Aorta (tissue), 5 donors: ENCODE data around the gene OLA1. TPM values are rescaled to one million over a fixed set of nuclear protein-coding genes. Genes with fewer than 3 reads are reported as not detected.

Source experiments
- ATAC-seq: fragments of 200-7000 bp; cut with Tn5 transposase; one replicate; pipeline ENCODE4 v1.9.1; 2022; ENCODE audit warnings: moderate library complexity; ENCODE audit not compliant: low FRiP score
- DNase-seq, 2 donors: peaks; one replicate each; pipeline ENCODE4 v3.0.0-alpha.2; 2020
- H3K27ac ChIP-seq, 2 donors: one replicate each; pipeline ENCODE4 v1.5.1; 2013; ENCODE audit warnings: low read length in 2 of 2, mild to moderate bottlenecking in 2 of 2, moderate library complexity in 2 of 2, control low read depth in 1 of 2, inconsistent platforms in 1 of 2, low read depth in 1 of 2
- H3K27me3 ChIP-seq, 2 donors: one replicate each; pipeline ENCODE4 v1.6.1; 2013; ENCODE audit warnings: control low read depth in 1 of 2, low read length in 1 of 2, mild to moderate bottlenecking in 1 of 2, moderate library complexity in 1 of 2; ENCODE audit not compliant: insufficient read depth in 2 of 2, control insufficient read depth in 1 of 2
- H3K36me3 ChIP-seq, 2 donors: one replicate each; pipeline ENCODE4 v1.6.1; 2013; ENCODE audit warnings: control low read depth in 1 of 2, low read length in 1 of 2, mild to moderate bottlenecking in 1 of 2; ENCODE audit not compliant: insufficient read depth in 2 of 2, control insufficient read depth in 1 of 2
- H3K4me1 ChIP-seq, 2 donors: one replicate each; pipeline ENCODE4 v1.6.1; 2013; ENCODE audit warnings: low read length in 2 of 2, control low read depth in 1 of 2, mild to moderate bottlenecking in 1 of 2, moderate library complexity in 1 of 2; ENCODE audit not compliant: insufficient read depth in 2 of 2, control insufficient read depth in 1 of 2
- H3K4me3 ChIP-seq, 2 donors: one replicate each; pipeline ENCODE4 v1.5.1; 2013; ENCODE audit warnings: low read length in 2 of 2, control low read depth in 1 of 2, mild to moderate bottlenecking in 1 of 2
- H3K9me3 ChIP-seq: one replicate; pipeline ENCODE4 v1.6.1; 2013; ENCODE audit warnings: mild to moderate bottlenecking, low read length; ENCODE audit not compliant: control insufficient read depth
- WGBS, 2 donors: extraction: QIAGEN DNeasy Blood & Tissue Kit; methylation state at CpG; one replicate each; pipeline ENCODE4 v1.1.7; 2013; 5-methylcytosine and 5-hydroxymethylcytosine counted together
- intact Hi-C, 2 donors: fragments of 100-400 bp; cut with DNase I; formaldehyde crosslinking; loops; one replicate each; pipeline versions ENCODE4 v1.14.2 to v1.15.0; 2022
- polyA plus RNA-seq, 2 donors: library from polyadenylated mRNA; stranded (reverse); fragments of 200-250 nt; gene quantifications; one replicate each; pipeline ENCODE4 v1.2.3, GENCODE V29; 2013
- total RNA-seq, 2 donors: library from RNA; stranded (reverse); fragmentation: NEBNext Ultra II Directional; extraction: Animal tissue kit (Norgen Biotek cat#: 25700); gene quantifications; one replicate each; pipeline ENCODE4 v1.2.1, GENCODE V29; 2021
- donor health status: healthy with polysubstance abuse.
- donor health status: Bipolar disorder and iron deficiency.
- donor health status: DM: no; HTN: no; CAD: no.
- donor health status: DM: no; HTN: no; CAD: no.
- donor health status: DM: yes; HTN: yes; CAD: no.

Gene OLA1
- total and polyA plus RNA-seq, 4 donors, result 45.2 to 64.0 (median 54.3) TPM

DNA sequence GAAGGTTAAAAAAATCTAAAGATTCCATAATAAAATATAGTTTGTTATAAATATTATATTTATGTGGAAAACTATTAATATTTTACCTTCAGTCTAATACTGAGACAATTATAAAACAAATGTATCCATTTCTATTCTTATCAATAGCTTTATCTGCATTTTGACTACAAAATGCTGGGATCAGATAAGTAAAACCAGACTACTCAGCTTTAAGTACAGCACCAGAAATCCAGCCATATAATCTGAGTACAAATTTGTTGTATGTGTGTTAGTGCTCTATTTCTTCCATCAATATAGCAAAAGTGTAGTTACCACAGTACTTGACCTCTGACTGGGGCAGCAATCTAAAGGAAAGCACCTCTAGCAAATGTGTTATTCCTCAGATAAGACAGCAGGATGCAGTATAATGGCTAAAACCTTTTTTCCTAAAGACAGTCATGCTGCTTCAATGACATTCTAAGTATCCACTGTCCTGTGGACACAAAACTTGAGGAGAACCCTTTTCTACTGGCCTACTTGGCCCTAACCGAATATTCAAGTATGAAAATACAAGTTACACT, 68.1 kb downstream of the OLA1 start:
- 82 to 87% methylated on average over 1 of the region's 1 CpG for WGBS, 2 donors
- H3K9me3 ChIP-seq, result no peaks in the 10 kb centered on the region
- H3K4me3 ChIP-seq, result no peak overlapping the region
- no peak for ATAC-seq
- intact Hi-C loops, result no loop called here
- H3K27ac ChIP-seq, result no peak overlapping the region
- H3K27me3 ChIP-seq, result no peaks in the 10 kb centered on the region
- H3K36me3 ChIP-seq, result no peaks in the 10 kb centered on the region
- DNase-seq, result no peak
- no peaks in the 10 kb centered on the region for H3K4me1 ChIP-seq

DNA sequence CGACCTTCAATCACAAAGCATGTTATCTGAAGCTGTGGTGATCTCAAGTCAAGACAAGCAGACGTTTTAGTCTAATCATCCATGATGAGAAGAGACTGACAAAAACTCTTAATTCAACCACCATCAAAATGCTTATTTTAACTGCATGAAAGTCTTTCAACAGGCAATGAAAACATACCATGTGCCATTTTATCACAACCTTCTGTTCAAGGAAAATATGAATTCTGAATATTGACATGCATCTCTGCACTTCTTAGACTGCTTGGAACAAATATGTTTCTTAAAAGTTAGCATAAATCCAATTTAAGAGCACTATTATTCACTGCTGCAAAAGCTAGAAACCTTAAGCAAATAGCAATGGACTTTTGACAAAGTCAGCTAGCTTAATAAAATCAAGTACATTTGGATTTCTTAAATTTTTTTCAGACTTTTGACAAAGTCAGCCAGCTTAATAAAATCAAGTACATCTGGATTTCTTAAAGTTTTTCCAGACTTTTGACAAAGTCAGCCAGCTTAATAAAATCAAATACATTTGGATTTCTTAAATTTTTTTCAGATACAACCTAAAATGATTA, 70.9 kb downstream of the OLA1 start:
- Histone ChIP-seq H3K36me3 (no peaks in the 10 kb centered on the region), H3K27me3 (no peaks in the 10 kb centered on the region), H3K4me3 (no peak overlapping the region), H3K27ac (no peak overlapping the region), H3K9me3 (no peaks in the 10 kb centered on the region), H3K4me1 (no peaks in the 10 kb centered on the region)
- ATAC-seq (no peak), DNase-seq (no peak)
- WGBS, 2 donors, result 23 to 33% methylated on average over 2 of the region's 2 CpGs
- intact Hi-C loops, result no loop called here

DNA sequence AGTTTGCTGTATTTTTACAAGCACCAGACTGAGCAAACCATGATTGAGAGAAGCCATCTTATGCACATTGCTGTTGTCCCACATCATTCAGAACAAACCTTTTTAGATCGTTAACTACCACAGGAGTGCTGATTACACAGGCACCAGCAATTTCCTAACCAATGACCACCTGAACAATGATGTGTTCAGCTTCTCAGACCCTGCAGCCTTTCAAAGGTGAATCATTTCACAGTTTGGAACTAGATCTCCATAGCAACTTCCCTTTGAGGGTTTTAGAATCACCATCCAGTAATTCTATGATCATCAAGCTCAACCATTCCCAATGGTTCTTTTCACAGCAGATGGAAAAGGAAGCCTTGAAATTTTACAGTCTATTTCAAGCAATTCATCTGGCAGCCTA, 71.4 kb downstream of the OLA1 start:
- WGBS, 2 donors, result 79 to 84% methylated on average over 1 of the region's 1 CpG
- ATAC-seq, result no peak
- DNase-seq, result no peak
- no peak overlapping the region for H3K27ac ChIP-seq
- H3K27me3 ChIP-seq, result no peaks in the 10 kb centered on the region
- H3K4me3 ChIP-seq, result no peak overlapping the region
- intact Hi-C loops, result no loop called here
- H3K9me3 ChIP-seq, result no peaks in the 10 kb centered on the region
- no peaks in the 10 kb centered on the region for H3K4me1 ChIP-seq
- H3K36me3 ChIP-seq, result no peaks in the 10 kb centered on the region

DNA sequence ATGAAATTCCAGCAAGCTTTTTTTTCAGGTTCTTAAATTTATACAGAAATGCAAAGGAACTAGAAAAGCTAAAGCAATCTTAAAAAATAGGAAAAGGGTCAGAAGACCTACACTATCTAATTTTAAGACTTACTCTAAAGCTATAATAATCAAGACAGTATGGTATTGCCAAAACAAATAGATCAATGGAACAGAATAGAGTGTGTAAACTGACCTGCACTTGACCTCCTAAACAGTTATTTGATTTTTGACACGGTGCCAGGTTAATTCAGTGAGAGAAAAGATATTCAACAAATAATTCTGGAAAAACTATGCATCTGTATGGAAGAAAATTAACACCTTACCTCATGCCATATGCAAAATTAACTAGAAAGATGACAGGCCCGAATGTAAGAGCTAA, 73.6 kb downstream of the OLA1 start:
- no peak overlapping the region for H3K27ac ChIP-seq
- no peak overlapping the region for H3K4me3 ChIP-seq
- no peaks in the 10 kb centered on the region for H3K36me3 ChIP-seq
- no peaks in the 10 kb centered on the region for H3K9me3 ChIP-seq
- WGBS, 2 donors, result 94 to 98% methylated on average over 2 of the region's 2 CpGs
- intact Hi-C loops, result no loop called here
- no peaks in the 10 kb centered on the region for H3K27me3 ChIP-seq
- DNase-seq (no peak), ATAC-seq (no peak)
- no peaks in the 10 kb centered on the region for H3K4me1 ChIP-seq

DNA sequence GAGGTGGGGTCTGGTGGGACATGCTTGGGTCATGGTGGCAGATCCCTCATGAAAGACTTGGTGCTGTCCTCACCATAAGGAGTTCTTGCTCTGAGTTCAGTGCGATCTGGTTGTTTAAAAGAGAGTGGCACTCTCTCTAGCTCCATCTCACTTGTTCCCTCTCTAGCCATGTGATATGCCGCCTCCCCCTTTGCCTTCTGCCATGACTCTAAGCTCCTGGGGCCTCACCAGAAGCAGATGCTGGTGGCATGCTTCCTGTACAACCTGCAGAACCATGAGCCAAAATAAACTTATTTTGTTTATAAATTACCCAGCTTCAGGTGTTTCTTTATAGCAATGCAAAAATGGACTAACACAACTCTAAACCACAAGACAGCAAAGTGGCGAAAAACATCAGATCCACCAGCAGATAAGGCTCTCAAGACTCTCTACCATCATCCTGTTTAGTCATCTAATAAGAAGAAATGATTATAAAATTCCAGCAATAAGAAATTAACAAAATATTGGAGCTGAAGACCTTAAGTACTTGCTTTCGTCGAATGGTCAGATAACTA, 75.5 kb downstream of the OLA1 start:
- H3K4me3 ChIP-seq, result no peak overlapping the region
- no peaks in the 10 kb centered on the region for H3K4me1 ChIP-seq
- intact Hi-C loops, result no loop called here
- no peaks in the 10 kb centered on the region for H3K27me3 ChIP-seq
- no peak for DNase-seq
- no peaks in the 10 kb centered on the region for H3K9me3 ChIP-seq
- 91 to 98% methylated on average over 5 of the region's 5 CpGs for WGBS, 2 donors
- no peak overlapping the region for H3K27ac ChIP-seq
- H3K36me3 ChIP-seq, result no peaks in the 10 kb centered on the region
- no peak for ATAC-seq

DNA sequence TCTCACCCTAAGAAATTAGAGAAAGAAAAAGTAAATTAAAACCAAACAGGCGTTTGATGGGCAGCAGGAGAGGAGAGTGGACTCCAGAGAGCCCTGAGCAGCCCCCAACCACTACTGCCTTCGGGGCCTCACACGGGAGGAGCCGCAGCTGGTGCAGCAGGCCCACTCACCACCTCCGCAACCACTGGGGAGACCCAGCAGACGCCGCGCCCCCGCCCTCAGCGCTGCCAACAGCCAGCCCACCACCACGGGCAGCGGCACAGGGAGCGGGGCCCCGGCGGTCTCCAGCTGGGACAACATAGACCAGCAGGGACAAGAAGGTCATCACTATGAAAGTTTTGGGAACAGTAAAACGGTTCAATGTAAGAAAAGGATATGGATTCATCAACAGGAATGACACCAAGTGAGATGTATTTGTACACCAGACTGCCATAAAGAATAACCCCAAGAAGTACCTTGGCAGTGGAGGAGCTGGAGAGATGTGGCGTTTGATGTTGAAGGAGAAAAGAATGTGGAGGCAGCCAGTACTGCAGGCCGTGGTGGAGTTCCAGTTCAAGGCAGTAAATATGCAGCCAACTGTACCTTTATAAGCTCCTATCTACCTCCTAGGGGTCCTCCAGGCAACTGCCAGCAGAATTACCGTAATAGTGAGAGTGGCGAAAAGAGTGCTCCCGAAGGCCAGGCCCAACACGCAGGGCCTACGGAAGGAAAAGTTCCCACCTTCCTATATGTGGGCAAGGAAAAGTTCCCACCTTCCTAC, 76.5 kb downstream of the OLA1 start:
- ATAC-seq, result no peak
- Histone ChIP-seq H3K4me1 (no peaks in the 10 kb centered on the region), H3K27me3 (no peaks in the 10 kb centered on the region), H3K9me3 (no peaks in the 10 kb centered on the region), H3K36me3 (no peaks in the 10 kb centered on the region), H3K4me3 (no peak overlapping the region), H3K27ac (no peak overlapping the region)
- intact Hi-C loops, result no loop called here
- 94 to 97% methylated on average over 23 of the region's 23 CpGs for WGBS, 2 donors
- DNase-seq, result no peak

DNA sequence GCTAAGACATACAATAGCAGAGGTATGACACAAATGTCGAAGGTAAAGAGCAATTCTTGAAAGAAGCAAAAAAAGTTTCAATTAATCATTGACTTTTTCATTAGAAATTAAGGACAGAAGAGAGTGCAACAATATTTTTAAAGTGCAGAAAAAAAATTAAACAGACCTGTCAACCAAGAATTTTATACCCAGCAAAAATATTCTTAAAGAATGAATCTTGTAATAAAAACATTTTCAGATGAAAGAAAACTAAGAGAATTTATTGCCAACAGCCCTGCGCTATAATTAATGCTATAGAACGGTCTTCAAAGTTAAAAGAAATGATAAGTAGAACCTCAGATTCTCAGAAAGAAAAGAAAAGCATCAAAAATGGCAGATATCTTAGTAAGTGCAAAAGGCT, 79.0 kb downstream of the OLA1 start:
- no peak for ATAC-seq
- WGBS, 2 donors, result 97% methylated on average over 3 of the region's 3 CpGs
- no peak overlapping the region for H3K4me3 ChIP-seq
- H3K27ac ChIP-seq, result no peak overlapping the region
- no peaks in the 10 kb centered on the region for H3K9me3 ChIP-seq
- H3K36me3 ChIP-seq, result no peaks in the 10 kb centered on the region
- H3K27me3 ChIP-seq, result no peaks in the 10 kb centered on the region
- DNase-seq, result no peak
- H3K4me1 ChIP-seq, result no peaks in the 10 kb centered on the region
- intact Hi-C loops, result no loop called here

DNA sequence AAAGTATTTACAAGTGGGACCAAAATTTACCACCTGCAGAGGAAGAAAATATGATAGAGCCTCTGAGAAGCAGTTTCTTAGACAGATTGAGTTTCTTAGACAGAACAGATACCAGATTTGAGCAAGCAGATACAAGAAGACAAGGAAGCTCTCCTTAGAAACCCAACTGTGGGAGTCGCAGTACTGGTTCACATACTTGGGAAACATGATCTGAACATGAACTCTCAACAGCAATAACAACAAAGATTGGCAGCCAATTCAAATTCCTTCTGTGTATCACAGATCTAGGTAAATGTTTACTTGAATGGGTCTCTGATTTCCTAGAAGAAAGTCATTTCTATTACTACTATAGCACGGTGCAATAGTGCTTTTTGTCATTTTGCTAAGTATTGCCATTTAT, 82.1 kb downstream of the OLA1 start:
- 81 to 95% methylated on average over 2 of the region's 2 CpGs for WGBS, 2 donors
- Histone ChIP-seq H3K36me3 (no peaks in the 10 kb centered on the region), H3K4me1 (no peaks in the 10 kb centered on the region), H3K9me3 (no peaks in the 10 kb centered on the region), H3K27me3 (no peaks in the 10 kb centered on the region), H3K4me3 (no peak overlapping the region), H3K27ac (no peak overlapping the region)
- intact Hi-C loops, result no loop called here
- no peak for ATAC-seq
- DNase-seq, result no peak

DNA sequence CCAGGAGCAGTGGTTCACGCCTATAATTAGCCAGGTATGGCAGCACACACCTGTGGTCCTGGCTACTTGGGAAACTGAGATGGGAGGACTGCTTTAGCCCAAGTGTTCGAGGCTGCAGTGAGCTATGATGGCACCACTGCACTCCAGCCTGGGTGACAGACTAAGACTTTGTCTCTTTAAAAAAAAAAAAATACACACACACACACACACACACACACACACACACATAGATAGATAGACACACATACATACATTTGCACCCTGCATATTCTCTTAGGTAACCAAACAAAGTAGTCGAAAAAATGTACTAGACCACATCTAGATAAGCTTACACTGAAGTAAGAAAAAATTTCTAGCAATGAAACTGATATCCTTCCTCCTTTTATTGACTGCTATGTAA, 86.8 kb downstream of the OLA1 start:
- Histone ChIP-seq H3K4me1 (no peaks in the 10 kb centered on the region), H3K4me3 (no peak overlapping the region), H3K36me3 (no peaks in the 10 kb centered on the region), H3K27me3 (no peaks in the 10 kb centered on the region), H3K9me3 (no peaks in the 10 kb centered on the region), H3K27ac (no peak overlapping the region)
- DNase-seq, result no peak
- intact Hi-C loops, result no loop called here
- ATAC-seq, result no peak
- WGBS, 2 donors, result 89 to 92% methylated on average over 3 of the region's 3 CpGs
